Gastroesophageal sphincter (tissue), 4 donors: ENCODE results near the gene CMC2. TPM values are rescaled to one million over a fixed set of nuclear protein-coding genes. Genes with fewer than 3 reads are reported as not detected.
A peak's percentile ranks its signal among the peaks of the same experiment; 100 is the strongest.

ENCODE experiments used
- ATAC-seq: fragments of 150-250 bp; one replicate; pipeline ENCODE4 v1.9.1; 2016; ENCODE audit warnings: mild to moderate bottlenecking, moderate library complexity
- H3K27ac ChIP-seq, 4 donors: fragments of 200-600 bp; sonication (generic) in 3 of 4; 1 replicate in 3 of 4; 2 replicates in 1 of 4; pipeline ENCODE4 v1.5.1; 2016 to 2019
- H3K27me3 ChIP-seq: fragments of 200-600 bp; sonication (generic); one replicate; pipeline ENCODE4 v1.5.1; 2019
- H3K36me3 ChIP-seq, 2 donors: fragments of 200-600 bp; sonication (generic); one replicate each; pipeline ENCODE4 v1.5.1; 2019; ENCODE audit warnings: control low read depth in 1 of 2
- H3K4me1 ChIP-seq, 3 donors: fragments of 200-600 bp; sonication (generic); 1 replicate in 2 of 3; 2 replicates in 1 of 3; pipeline ENCODE4 v1.5.1; 2016 to 2019; ENCODE audit warnings: control low read depth in 2 of 3
- H3K4me3 ChIP-seq, 2 donors: fragments of 200-600 bp; sonication (generic); one replicate each; pipeline ENCODE4 v1.5.1; 2019; ENCODE audit warnings: mild to moderate bottlenecking in 1 of 2, moderate library complexity in 1 of 2
- H3K9me3 ChIP-seq, 3 donors: fragments of 200-600 bp; sonication (generic); one replicate each; pipeline ENCODE4 v1.5.1; 2017 to 2019; ENCODE audit warnings: control low read depth in 2 of 3
- CTCF ChIP-seq, 4 experiments: fragments of 200-600 bp in 2 of 4; fragments of 450-650 bp in 2 of 4; sonication (generic) in 1 of 4; IDR thresholded peaks; one replicate each; pipeline ENCODE4 v1.5.1; 2017 to 2019; ENCODE audit warnings: antibody characterized with exemption in 4 of 4, mild to moderate bottlenecking in 2 of 4, moderate library complexity in 2 of 4
- EP300 ChIP-seq: sonication (generic); formaldehyde crosslinking; IDR thresholded peaks from one replicate; pipeline ENCODE4 v1.6.1; 2017; ENCODE audit warnings: antibody characterized with exemption, mild to moderate bottlenecking
- POLR2A ChIP-seq, 2 donors: fragments of 450-650 bp; IDR thresholded peaks; one replicate each; pipeline ENCODE4 v1.6.1; 2017; ENCODE audit warnings: antibody characterized with exemption in 2 of 2, mild to moderate bottlenecking in 2 of 2, moderate library complexity in 1 of 2
- POLR2AphosphoS5 ChIP-seq: sonication (generic); formaldehyde crosslinking; IDR thresholded peaks from one replicate; pipeline ENCODE4 v1.6.1; 2017; ENCODE audit warnings: antibody characterized with exemption
- WGBS, 2 donors: methylation state at CpG; one replicate each; pipeline ENCODE4 v1.1.5; 2018; ENCODE audit warnings: low coverage in 1 of 2; 5-methylcytosine and 5-hydroxymethylcytosine counted together
- total RNA-seq, 4 donors: library from RNA; depleted of rRNA; stranded (reverse); fragments of >200 nt; gene quantifications; one replicate each; pipeline ENCODE4 v1.1.0, GENCODE V29; 2016

CMC2 gene
- total RNA-seq, 4 donors from 2014 or later: 13.7 to 64.0 (median 38.2) TPM

- H3K27ac ChIP-seq: no peak overlapping the region
- H3K36me3 ChIP-seq: peaks cover 0 to 24% of the 10 kb centered on the region in 2 donors
- no peak overlapping the region for H3K4me3 ChIP-seq
- H3K27me3 ChIP-seq: no peaks in the 10 kb centered on the region
- no peak for ATAC-seq
- peaks cover 3 to 16% (median 3%) of the 10 kb centered on the region in 3 donors for H3K4me1 ChIP-seq
- no peaks in the 10 kb centered on the region for H3K9me3 ChIP-seq
- 71 to 75% methylated on average over 4 of the region's 4 CpGs for WGBS, 2 donors
- TF ChIP-seq EP300: no peak
- no peak for TF ChIP-seq POLR2AphosphoS5
- TF ChIP-seq CTCF (IDR thresholded peaks at IDR 0.05): no peak
- TF ChIP-seq POLR2A (IDR thresholded peaks at IDR 0.05): no peak
Measured at GRCh38 chr16:80982646-80983045, 24.0 kb downstream of the CMC2 start.

DNA sequence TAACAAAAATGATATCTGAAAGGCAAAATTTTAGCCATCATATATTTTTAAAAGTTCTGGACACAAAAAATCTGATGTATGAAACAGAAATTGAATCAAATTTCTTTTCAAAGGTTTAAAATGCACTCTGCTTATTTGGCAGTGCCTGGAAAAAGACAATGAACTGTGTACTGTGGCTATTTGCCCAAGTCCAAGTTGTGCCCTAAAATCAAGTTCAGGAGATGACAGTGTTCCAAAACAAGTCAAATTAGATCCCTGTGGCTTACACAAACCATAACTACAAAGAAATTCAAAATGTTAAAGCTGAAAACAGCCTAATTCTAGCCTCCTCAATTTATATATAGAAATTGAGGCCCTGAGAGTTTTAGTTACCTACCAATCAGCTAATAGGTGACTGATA, 25.6 kb downstream of the CMC2 start:
- H3K4me1 ChIP-seq: peaks cover 3 to 16% (median 3%) of the 10 kb centered on the region in 3 donors
- H3K9me3 ChIP-seq: no peaks in the 10 kb centered on the region
- no peak for ATAC-seq
- H3K4me3 ChIP-seq: no peak overlapping the region
- peak overlapping the region in 1 of 4 donors; percentile 57 for H3K27ac ChIP-seq
- no peaks in the 10 kb centered on the region for H3K27me3 ChIP-seq
- peaks cover 0 to 28% of the 10 kb centered on the region in 2 donors for H3K36me3 ChIP-seq
- TF ChIP-seq CTCF (IDR thresholded peaks at IDR 0.05) (no peak), EP300 (no peak), POLR2A (IDR thresholded peaks at IDR 0.05) (no peak), POLR2AphosphoS5 (no peak)

DNA sequence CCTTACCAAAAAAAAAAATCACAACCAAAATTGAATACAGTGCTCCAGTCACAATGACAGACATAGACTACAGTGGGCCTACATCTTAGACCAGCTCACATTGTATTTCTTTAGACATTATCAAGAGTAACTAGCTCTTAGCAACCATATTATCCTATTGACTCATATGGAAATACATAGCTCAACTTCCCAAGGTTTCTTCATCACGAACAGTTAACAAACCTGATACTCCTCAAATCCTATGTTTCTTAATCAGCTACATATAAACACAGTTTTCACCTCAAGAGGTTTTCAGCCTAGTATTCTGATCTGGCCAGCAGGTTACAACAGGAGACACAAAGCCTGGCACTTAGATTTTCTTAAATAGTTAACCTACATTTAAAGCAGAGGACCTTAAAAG, 29.7 kb downstream of the CMC2 start:
- Histone ChIP-seq H3K36me3 (peaks cover 0 to 54% of the 10 kb centered on the region in 2 donors), H3K4me3 (no peak overlapping the region), H3K4me1 (peaks cover 3 to 15% (median 3%) of the 10 kb centered on the region in 3 donors), H3K27me3 (no peaks in the 10 kb centered on the region), H3K9me3 (no peaks in the 10 kb centered on the region), H3K27ac (no peak overlapping the region)
- WGBS, 2 donors: 87 to 100% methylated on average over 1 of the region's 1 CpG
- no peak for ATAC-seq
- TF ChIP-seq EP300 (no peak), POLR2AphosphoS5 (no peak)

DNA sequence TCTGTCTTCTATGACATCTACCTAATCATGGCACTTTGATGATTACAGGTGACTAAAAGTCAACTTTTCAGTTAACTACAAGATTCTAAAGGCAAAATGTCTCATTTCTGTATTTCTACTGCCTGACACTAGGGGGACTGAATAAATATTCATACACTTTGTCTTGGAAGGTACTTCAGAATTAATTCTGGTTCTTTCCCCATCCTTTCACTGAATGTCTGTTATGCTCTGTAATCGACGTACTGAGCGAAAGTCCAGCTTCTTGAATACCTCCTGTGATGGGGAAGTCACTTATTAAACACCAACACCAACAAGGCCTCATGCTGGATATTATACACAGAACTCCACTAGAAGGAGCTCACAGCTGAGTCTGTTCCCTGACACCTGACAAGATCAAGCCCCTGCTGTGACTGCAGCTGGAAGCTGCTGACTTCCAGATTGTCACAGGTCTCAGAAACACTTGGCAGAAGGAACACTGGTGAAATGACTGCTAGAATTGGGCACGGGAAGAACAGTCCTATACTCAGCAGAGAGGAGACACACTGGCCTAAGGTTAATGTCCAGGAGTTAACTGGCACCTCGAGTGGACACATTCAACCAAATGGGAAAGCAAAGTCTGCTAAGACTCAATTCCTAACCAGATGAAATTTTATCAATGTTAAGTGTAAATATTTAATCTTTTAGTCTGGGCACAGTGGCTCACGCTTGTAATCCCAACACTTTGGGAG, 31.9 kb downstream of the CMC2 start:
- Histone ChIP-seq H3K4me3 (no peak overlapping the region), H3K9me3 (no peaks in the 10 kb centered on the region), H3K27ac (no peak overlapping the region), H3K27me3 (no peaks in the 10 kb centered on the region), H3K4me1 (no peaks in the 10 kb centered on the region), H3K36me3 (peaks cover 0 to 56% of the 10 kb centered on the region in 2 donors)
- peak in 2 of 4 experiments; percentile 9 to 36 for TF ChIP-seq CTCF (IDR thresholded peaks at IDR 0.05)
- TF ChIP-seq POLR2AphosphoS5: no peak
- 84 to 97% methylated on average over 3 to 5 of the region's 6 CpGs for WGBS, 2 donors
- no peak for ATAC-seq

GRCh38 chr16:80973991-80974390, 32.7 kb downstream of the CMC2 start:
- ATAC-seq: no peak
- 82 to 83% methylated on average over 2 to 3 of the region's 4 CpGs for WGBS, 2 donors
- Histone ChIP-seq H3K4me1 (no peaks in the 10 kb centered on the region), H3K36me3 (peaks cover 0 to 56% of the 10 kb centered on the region in 2 donors), H3K4me3 (no peak overlapping the region), H3K9me3 (no peaks in the 10 kb centered on the region), H3K27ac (no peak overlapping the region), H3K27me3 (no peaks in the 10 kb centered on the region)
- TF ChIP-seq POLR2AphosphoS5 (no peak), POLR2A (IDR thresholded peaks at IDR 0.05) (no peak), CTCF (IDR thresholded peaks at IDR 0.05) (no peak), EP300 (no peak)
